ENCODE data around the gene BEST2.

GRCh38 chr19:12766051-12766521, 14.5 kb downstream of the BEST2 start:
- TF ChIP-seq, protein P1, sequence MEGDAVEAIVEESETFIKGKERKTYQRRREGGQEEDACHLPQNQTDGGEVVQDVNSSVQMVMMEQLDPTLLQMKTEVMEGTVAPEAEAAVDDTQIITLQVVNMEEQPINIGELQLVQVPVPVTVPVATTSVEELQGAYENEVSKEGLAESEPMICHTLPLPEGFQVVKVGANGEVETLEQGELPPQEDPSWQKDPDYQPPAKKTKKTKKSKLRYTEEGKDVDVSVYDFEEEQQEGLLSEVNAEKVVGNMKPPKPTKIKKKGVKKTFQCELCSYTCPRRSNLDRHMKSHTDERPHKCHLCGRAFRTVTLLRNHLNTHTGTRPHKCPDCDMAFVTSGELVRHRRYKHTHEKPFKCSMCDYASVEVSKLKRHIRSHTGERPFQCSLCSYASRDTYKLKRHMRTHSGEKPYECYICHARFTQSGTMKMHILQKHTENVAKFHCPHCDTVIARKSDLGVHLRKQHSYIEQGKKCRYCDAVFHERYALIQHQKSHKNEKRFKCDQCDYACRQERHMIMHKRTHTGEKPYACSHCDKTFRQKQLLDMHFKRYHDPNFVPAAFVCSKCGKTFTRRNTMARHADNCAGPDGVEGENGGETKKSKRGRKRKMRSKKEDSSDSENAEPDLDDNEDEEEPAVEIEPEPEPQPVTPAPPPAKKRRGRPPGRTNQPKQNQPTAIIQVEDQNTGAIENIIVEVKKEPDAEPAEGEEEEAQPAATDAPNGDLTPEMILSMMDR (conservative IDR thresholded peaks at IDR 0.05; ENCODE audit: low read length) = peak; percentile 55
- no peak for TF ChIP-seq EZH2phosphoT487 (IDR thresholded peaks at IDR 0.05; ENCODE audit: borderline replicate concordance)

All from Loucy (cell line).